H1 (cell line): ENCODE measurements around the gene CHD5.

Experiments
- ASH2L ChIP-seq: fragments of 200-600, 300-600 bp; sonication (generic); IDR thresholded peaks from one replicate; pipeline ENCODE4 v1.7.1; 2017; ENCODE audit warnings: low read length
- CHD2 ChIP-seq: IDR thresholded peaks from 2 replicates; pipeline ENCODE4 v1.6.1; 2012; ENCODE audit warnings: low read length, improper control_type of control experiment
- CTCF ChIP-seq, 3 experiments: IDR thresholded peaks; 1 replicate in 2 of 3; 2 replicates in 1 of 3; pipeline versions ENCODE4 v1.5.1 to v1.6.1; 2011; ENCODE audit warnings: low read length in 3 of 3, mild to moderate bottlenecking in 3 of 3, inconsistent platforms in 2 of 3, low read depth in 1 of 3, moderate library complexity in 1 of 3; ENCODE audit not compliant: insufficient read depth in 1 of 3; ENCODE audit errors: control extremely low read depth in 1 of 3
- EP300 ChIP-seq, 2 experiments: IDR thresholded peaks; 1 replicate in 1 of 2; 2 replicates in 1 of 2; pipeline ENCODE4 v1.6.1; 2011 to 2012; ENCODE audit warnings: low read depth in 2 of 2, low read length in 2 of 2, mild to moderate bottlenecking in 2 of 2, borderline replicate concordance in 1 of 2, inconsistent platforms in 1 of 2, moderate library complexity in 1 of 2
- KDM1A ChIP-seq: fragments of 200-600, 300-600 bp; sonication (generic); IDR thresholded peaks from 2 replicates; pipeline ENCODE4 v1.7.1; 2016; ENCODE audit warnings: mild to moderate bottlenecking, low read length, borderline replicate concordance
- NRF1 ChIP-seq: IDR thresholded peaks from 2 replicates; pipeline ENCODE4 v1.6.1; 2011; ENCODE audit warnings: mild to moderate bottlenecking, low read depth, low read length, improper control_type of control experiment
- POLR2A ChIP-seq, 2 experiments: IDR thresholded peaks; 1 replicate in 1 of 2; 2 replicates in 1 of 2; pipeline ENCODE4 v1.6.1; 2011; ENCODE audit warnings: low read depth in 2 of 2, low read length in 2 of 2, mild to moderate bottlenecking in 2 of 2; ENCODE audit errors: control extremely low read depth in 1 of 2
- RFX5 ChIP-seq: IDR thresholded peaks from 2 replicates; pipeline ENCODE4 v1.6.1; 2011; ENCODE audit warnings: low read depth, low read length, improper control_type of control experiment, borderline replicate concordance
- SP2 ChIP-seq: IDR thresholded peaks from 2 replicates; pipeline ENCODE4 v1.6.1; 2012; ENCODE audit warnings: mild to moderate bottlenecking, low read length, inconsistent platforms
- SUZ12 ChIP-seq: fragments of 200-600 bp; sonication (generic); IDR thresholded peaks from 2 replicates; pipeline ENCODE4 v1.6.1; 2012; ENCODE audit warnings: mild to moderate bottlenecking, inconsistent platforms, low read length, moderate library complexity, mixed read lengths
- TBP ChIP-seq: IDR thresholded peaks from 2 replicates; pipeline ENCODE4 v1.6.1; 2011; ENCODE audit warnings: low read depth, low read length, improper control_type of control experiment
- TEAD4 ChIP-seq: IDR thresholded peaks from 2 replicates; pipeline ENCODE4 v1.6.1; 2012; ENCODE audit warnings: low read depth, low read length, inconsistent platforms, mixed read lengths

- TF ChIP-seq TBP (no peak), CHD2 (no peak), NRF1 (no peak), CTCF (IDR thresholded peaks at IDR 0.05; ENCODE audit: control extremely low read depth in 1 of 3, insufficient read depth in 1 of 3, low read depth in 1 of 3, low read length in 3 of 3) (no peak), RFX5 (no peak), POLR2A (IDR thresholded peaks at IDR 0.05; ENCODE audit: control extremely low read depth in 1 of 2, low read depth in 2 of 2, low read length in 2 of 2) (no peak), TEAD4 (no peak), KDM1A (no peak), SUZ12 (no peak), ASH2L (no peak), EP300 (IDR thresholded peaks at IDR 0.05; ENCODE audit: borderline replicate concordance in 1 of 2, low read depth in 2 of 2, low read length in 2 of 2) (no peak), SP2 (no peak)
These were observed 451 bp downstream of the CHD5 start for GRCh38 chr1:6179564-6180175.
